ENCODE results near the gene SPCS1.

DNA sequence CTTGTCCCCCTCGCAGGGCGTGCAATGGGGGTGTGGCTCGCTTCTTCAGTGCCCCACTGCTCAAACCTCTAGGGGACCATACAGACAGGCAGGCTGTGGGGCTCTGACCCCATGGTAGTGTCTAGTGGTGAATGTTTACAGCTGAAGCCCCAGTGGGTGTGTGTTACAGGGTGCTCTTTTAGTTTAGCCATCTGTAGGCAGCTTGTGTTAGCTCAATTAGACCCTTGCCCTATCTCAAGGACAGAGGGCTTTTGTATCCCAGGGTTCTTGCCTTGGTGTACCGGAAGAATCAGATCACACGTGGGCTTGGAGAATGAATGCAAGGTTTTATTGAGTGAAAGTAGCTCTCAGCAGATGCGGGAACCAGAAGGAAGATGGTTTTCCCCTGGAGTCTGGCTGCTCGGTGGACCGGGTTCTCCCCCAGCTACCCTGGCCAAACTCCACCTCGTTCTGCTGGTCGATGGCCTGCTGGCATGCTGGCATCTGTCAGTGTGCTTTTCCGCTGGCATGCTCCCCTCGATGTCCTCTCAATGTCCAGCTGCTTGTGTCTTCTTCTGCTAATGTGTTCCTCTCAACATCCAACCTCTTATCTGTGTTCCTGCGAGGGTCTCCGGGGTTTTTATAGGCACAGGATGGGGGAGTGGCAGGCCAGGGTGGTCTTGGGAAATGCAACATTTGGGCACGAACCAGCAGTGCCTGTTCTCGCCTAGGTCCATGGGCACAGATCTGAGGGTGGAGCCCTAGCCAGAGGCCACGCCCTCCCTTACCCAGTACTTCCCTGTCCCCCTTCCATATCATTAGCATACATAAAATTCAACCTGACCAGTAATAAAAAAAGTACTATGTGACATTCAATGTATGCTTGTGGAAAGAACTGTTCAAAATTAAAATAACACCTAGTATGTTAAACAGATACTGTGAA lies 6.6 kb downstream of the SPCS1 start:
- TF ChIP-seq, protein P1, sequence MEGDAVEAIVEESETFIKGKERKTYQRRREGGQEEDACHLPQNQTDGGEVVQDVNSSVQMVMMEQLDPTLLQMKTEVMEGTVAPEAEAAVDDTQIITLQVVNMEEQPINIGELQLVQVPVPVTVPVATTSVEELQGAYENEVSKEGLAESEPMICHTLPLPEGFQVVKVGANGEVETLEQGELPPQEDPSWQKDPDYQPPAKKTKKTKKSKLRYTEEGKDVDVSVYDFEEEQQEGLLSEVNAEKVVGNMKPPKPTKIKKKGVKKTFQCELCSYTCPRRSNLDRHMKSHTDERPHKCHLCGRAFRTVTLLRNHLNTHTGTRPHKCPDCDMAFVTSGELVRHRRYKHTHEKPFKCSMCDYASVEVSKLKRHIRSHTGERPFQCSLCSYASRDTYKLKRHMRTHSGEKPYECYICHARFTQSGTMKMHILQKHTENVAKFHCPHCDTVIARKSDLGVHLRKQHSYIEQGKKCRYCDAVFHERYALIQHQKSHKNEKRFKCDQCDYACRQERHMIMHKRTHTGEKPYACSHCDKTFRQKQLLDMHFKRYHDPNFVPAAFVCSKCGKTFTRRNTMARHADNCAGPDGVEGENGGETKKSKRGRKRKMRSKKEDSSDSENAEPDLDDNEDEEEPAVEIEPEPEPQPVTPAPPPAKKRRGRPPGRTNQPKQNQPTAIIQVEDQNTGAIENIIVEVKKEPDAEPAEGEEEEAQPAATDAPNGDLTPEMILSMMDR (IDR thresholded peaks at IDR 0.05) = no peak
- no peak for TF ChIP-seq POLR2A (IDR thresholded peaks at IDR 0.05)
- no peak for TF ChIP-seq POLR2AphosphoS5 (IDR thresholded peaks at IDR 0.05; ENCODE audit: insufficient read depth in 1 of 2, low read depth in 1 of 2)
